Urothelium cell line (cell line): ENCODE data around the gene RRP9.
"Not testable (repeated sequence)": the region's sequence is repeated elsewhere in the genome, so short reads cannot be mapped to it uniquely, and the experiment has no call there.

ENCODE experiments used
- DNase-seq: peaks from one replicate; pipeline ENCODE4 v3.0.0; 2011; ENCODE audit warnings: low spot score, mixed read lengths
- FAIRE-seq: peaks from 2 replicates; lab custom pipeline; 2011; peaks lifted over from hg19 to GRCh38; lab: Jason Lieb, UNC

The RRP9 gene

GRCh38 chr3:51927061-51927977 lies 14.4 kb downstream of the RRP9 start:
- no peak for FAIRE-seq
- no peak for DNase-seq

- FAIRE-seq (no peak), DNase-seq (no peak)
Observed at GRCh38 chr3:51921081-51921578, 20.6 kb downstream of the RRP9 start.

- DNase-seq (no peak), FAIRE-seq (no peak)
Observed at GRCh38 chr3:51916418-51916817, 25.3 kb downstream of the RRP9 start.

GRCh38 chr3:51908026-51908425 lies 33.7 kb downstream of the RRP9 start:
- no peak for FAIRE-seq

GRCh38 chr3:51904034-51904823 lies 37.5 kb downstream of the RRP9 start:
- DNase-seq (no peak), FAIRE-seq (no peak)

More at GRCh38 chr3:51908026-51908425, 33.7 kb downstream of the RRP9 start:
- no peak for DNase-seq

GRCh38 chr3:51902361-51902760 lies 39.3 kb downstream of the RRP9 start:
- not testable (repeated sequence) for DNase-seq, FAIRE-seq

GRCh38 chr3:51900043-51900442 lies 41.7 kb downstream of the RRP9 start:
- not testable (repeated sequence) for FAIRE-seq, DNase-seq

- DNase-seq (no peak), FAIRE-seq (peak; percentile 35)
Observed at GRCh38 chr3:51897391-51897790, 44.3 kb downstream of the RRP9 start.

GRCh38 chr3:51896607-51897305 lies 44.9 kb downstream of the RRP9 start:
- DNase-seq (no peak), FAIRE-seq (no peak)

GRCh38 chr3:51894939-51895338 lies 46.8 kb downstream of the RRP9 start:
- FAIRE-seq, result no peak

GRCh38 chr3:51894391-51894790 lies 47.3 kb downstream of the RRP9 start:
- DNase-seq, result no peak
- no peak for FAIRE-seq

More at GRCh38 chr3:51894939-51895338, 46.8 kb downstream of the RRP9 start:
- DNase-seq, result no peak

GRCh38 chr3:51891242-51892039 lies 50.3 kb downstream of the RRP9 start:
- FAIRE-seq (peak; percentile 13), DNase-seq (no peak)

GRCh38 chr3:51888463-51889105 lies 53.1 kb downstream of the RRP9 start:
- no peak for DNase-seq
- no peak for FAIRE-seq

GRCh38 chr3:51887620-51888019 lies 54.1 kb downstream of the RRP9 start:
- FAIRE-seq, result no peak
- DNase-seq, result no peak

- no peak for DNase-seq
- no peak for FAIRE-seq
Observed at GRCh38 chr3:51886447-51886846, 55.3 kb downstream of the RRP9 start.
